ENCODE measurements around the gene USP28.

DNA sequence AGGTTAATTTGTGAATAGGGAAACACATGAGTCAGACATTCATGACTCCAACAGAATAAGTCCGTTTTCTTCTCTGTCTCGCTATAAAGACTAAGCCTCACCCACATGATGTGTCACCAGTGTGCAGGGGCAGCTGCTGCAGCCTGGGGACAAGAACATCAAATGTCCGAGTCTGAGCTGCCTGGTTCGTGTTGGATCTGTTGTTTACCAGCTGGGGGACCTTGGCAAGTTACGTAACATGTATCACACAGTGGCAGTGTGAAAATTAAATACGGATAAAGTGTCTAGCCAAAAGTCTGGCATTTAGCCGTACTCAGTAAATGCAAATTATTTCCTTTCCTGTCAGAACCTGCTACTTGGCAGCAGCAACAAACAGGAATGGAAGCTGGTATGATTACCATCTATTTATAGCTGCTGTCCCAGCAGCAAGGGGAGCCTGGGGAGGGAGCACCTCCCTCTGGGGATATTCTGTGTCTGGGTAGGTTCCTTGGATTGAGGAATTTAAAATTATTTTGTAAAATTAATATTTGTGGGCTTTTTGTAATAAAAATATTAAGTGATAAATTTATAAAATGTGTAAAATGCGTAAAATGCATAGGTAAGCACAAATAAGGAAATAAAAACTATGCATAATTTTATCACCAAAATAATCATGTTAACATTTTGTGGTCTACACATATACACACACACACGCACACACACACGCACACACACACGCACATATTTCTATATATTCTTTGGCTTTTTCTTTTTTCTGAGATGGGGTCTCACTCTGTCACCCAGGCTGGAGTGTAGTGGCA lies 97.1 kb downstream of the USP28 start:
- TF ChIP-seq, protein P1, sequence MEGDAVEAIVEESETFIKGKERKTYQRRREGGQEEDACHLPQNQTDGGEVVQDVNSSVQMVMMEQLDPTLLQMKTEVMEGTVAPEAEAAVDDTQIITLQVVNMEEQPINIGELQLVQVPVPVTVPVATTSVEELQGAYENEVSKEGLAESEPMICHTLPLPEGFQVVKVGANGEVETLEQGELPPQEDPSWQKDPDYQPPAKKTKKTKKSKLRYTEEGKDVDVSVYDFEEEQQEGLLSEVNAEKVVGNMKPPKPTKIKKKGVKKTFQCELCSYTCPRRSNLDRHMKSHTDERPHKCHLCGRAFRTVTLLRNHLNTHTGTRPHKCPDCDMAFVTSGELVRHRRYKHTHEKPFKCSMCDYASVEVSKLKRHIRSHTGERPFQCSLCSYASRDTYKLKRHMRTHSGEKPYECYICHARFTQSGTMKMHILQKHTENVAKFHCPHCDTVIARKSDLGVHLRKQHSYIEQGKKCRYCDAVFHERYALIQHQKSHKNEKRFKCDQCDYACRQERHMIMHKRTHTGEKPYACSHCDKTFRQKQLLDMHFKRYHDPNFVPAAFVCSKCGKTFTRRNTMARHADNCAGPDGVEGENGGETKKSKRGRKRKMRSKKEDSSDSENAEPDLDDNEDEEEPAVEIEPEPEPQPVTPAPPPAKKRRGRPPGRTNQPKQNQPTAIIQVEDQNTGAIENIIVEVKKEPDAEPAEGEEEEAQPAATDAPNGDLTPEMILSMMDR (IDR thresholded peaks at IDR 0.05; ENCODE audit: insufficient read depth, low read length): no peak
- TF ChIP-seq POLR2AphosphoS5 (IDR thresholded peaks at IDR 0.05; ENCODE audit: low read depth) (no peak), SPI1 (IDR thresholded peaks at IDR 0.05; ENCODE audit: borderline replicate concordance, low read depth) (no peak)
- TF ChIP-seq, protein P2, sequence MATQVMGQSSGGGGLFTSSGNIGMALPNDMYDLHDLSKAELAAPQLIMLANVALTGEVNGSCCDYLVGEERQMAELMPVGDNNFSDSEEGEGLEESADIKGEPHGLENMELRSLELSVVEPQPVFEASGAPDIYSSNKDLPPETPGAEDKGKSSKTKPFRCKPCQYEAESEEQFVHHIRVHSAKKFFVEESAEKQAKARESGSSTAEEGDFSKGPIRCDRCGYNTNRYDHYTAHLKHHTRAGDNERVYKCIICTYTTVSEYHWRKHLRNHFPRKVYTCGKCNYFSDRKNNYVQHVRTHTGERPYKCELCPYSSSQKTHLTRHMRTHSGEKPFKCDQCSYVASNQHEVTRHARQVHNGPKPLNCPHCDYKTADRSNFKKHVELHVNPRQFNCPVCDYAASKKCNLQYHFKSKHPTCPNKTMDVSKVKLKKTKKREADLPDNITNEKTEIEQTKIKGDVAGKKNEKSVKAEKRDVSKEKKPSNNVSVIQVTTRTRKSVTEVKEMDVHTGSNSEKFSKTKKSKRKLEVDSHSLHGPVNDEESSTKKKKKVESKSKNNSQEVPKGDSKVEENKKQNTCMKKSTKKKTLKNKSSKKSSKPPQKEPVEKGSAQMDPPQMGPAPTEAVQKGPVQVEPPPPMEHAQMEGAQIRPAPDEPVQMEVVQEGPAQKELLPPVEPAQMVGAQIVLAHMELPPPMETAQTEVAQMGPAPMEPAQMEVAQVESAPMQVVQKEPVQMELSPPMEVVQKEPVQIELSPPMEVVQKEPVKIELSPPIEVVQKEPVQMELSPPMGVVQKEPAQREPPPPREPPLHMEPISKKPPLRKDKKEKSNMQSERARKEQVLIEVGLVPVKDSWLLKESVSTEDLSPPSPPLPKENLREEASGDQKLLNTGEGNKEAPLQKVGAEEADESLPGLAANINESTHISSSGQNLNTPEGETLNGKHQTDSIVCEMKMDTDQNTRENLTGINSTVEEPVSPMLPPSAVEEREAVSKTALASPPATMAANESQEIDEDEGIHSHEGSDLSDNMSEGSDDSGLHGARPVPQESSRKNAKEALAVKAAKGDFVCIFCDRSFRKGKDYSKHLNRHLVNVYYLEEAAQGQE (IDR thresholded peaks at IDR 0.05; ENCODE audit: insufficient replicate concordance, low read depth): no peak

Measured in HL-60 (cell line).